ENCODE measurements around the gene ERBIN. TPM values are rescaled to one million over a fixed set of nuclear protein-coding genes. Genes with fewer than 3 reads are reported as not detected.
"Not testable (repeated sequence)": the region's sequence is repeated elsewhere in the genome, so short reads cannot be mapped to it uniquely, and the experiment has no call there.

ERBIN gene
- polyA plus RNA-seq, 1 donor from 2014 or later: 28.4 TPM

GRCh38 chr5:65970481-65971367 is 44.3 kb downstream of the ERBIN start:
- Histone ChIP-seq H3K27ac (ENCODE audit: low read length) (no peak overlapping the region), H3K9me2 (ENCODE audit: insufficient read depth, low read length) (no peaks in the 10 kb centered on the region), H3K9me3 (ENCODE audit: low read length) (peaks cover 3% of the 10 kb centered on the region), H3K27me3 (ENCODE audit: insufficient read depth, low read depth, low read length) (no peaks in the 10 kb centered on the region), H3K4me2 (ENCODE audit: low read length) (no peak overlapping the region), H3K9ac (ENCODE audit: low read length) (no peak overlapping the region), H3F3A (ENCODE audit: insufficient read depth, low read length, poor library complexity, severe bottlenecking) (no peaks in the 10 kb centered on the region), H2AFZ (ENCODE audit: low read depth, low read length) (no peak overlapping the region), H3K4me3 (ENCODE audit: low read length) (no peak overlapping the region), H4K20me1 (ENCODE audit: insufficient read depth) (no peaks in the 10 kb centered on the region), H3K79me2 (replicated peaks; ENCODE audit: insufficient read depth, low read length) (peaks cover 63% of the 10 kb centered on the region), H3K36me3 (ENCODE audit: insufficient read depth, low read length) (no peaks in the 10 kb centered on the region)
- TF ChIP-seq RAD21 (conservative IDR thresholded peaks at IDR 0.05) (no peak), POLR2AphosphoS5 (IDR thresholded peaks at IDR 0.05) (no peak), MXI1 (conservative IDR thresholded peaks at IDR 0.05; ENCODE audit: poor library complexity, severe bottlenecking) (no peak), TAF1 (IDR thresholded peaks at IDR 0.05; ENCODE audit: low read depth) (no peak), EZH2 (IDR thresholded peaks at IDR 0.05; ENCODE audit: borderline replicate concordance, insufficient read depth, low read length, poor library complexity, severe bottlenecking) (no peak), EP300 (conservative IDR thresholded peaks at IDR 0.05; ENCODE audit: poor library complexity, severe bottlenecking) (no peak), SMC3 (conservative IDR thresholded peaks at IDR 0.05; ENCODE audit: poor library complexity) (no peak)
- TF ChIP-seq, protein P1, sequence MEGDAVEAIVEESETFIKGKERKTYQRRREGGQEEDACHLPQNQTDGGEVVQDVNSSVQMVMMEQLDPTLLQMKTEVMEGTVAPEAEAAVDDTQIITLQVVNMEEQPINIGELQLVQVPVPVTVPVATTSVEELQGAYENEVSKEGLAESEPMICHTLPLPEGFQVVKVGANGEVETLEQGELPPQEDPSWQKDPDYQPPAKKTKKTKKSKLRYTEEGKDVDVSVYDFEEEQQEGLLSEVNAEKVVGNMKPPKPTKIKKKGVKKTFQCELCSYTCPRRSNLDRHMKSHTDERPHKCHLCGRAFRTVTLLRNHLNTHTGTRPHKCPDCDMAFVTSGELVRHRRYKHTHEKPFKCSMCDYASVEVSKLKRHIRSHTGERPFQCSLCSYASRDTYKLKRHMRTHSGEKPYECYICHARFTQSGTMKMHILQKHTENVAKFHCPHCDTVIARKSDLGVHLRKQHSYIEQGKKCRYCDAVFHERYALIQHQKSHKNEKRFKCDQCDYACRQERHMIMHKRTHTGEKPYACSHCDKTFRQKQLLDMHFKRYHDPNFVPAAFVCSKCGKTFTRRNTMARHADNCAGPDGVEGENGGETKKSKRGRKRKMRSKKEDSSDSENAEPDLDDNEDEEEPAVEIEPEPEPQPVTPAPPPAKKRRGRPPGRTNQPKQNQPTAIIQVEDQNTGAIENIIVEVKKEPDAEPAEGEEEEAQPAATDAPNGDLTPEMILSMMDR (IDR thresholded peaks at IDR 0.05; ENCODE audit: poor library complexity, severe bottlenecking): no peak
- TF ChIP-seq, protein P2, sequence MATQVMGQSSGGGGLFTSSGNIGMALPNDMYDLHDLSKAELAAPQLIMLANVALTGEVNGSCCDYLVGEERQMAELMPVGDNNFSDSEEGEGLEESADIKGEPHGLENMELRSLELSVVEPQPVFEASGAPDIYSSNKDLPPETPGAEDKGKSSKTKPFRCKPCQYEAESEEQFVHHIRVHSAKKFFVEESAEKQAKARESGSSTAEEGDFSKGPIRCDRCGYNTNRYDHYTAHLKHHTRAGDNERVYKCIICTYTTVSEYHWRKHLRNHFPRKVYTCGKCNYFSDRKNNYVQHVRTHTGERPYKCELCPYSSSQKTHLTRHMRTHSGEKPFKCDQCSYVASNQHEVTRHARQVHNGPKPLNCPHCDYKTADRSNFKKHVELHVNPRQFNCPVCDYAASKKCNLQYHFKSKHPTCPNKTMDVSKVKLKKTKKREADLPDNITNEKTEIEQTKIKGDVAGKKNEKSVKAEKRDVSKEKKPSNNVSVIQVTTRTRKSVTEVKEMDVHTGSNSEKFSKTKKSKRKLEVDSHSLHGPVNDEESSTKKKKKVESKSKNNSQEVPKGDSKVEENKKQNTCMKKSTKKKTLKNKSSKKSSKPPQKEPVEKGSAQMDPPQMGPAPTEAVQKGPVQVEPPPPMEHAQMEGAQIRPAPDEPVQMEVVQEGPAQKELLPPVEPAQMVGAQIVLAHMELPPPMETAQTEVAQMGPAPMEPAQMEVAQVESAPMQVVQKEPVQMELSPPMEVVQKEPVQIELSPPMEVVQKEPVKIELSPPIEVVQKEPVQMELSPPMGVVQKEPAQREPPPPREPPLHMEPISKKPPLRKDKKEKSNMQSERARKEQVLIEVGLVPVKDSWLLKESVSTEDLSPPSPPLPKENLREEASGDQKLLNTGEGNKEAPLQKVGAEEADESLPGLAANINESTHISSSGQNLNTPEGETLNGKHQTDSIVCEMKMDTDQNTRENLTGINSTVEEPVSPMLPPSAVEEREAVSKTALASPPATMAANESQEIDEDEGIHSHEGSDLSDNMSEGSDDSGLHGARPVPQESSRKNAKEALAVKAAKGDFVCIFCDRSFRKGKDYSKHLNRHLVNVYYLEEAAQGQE (IDR thresholded peaks at IDR 0.05; ENCODE audit: borderline replicate concordance): no peak

DNA sequence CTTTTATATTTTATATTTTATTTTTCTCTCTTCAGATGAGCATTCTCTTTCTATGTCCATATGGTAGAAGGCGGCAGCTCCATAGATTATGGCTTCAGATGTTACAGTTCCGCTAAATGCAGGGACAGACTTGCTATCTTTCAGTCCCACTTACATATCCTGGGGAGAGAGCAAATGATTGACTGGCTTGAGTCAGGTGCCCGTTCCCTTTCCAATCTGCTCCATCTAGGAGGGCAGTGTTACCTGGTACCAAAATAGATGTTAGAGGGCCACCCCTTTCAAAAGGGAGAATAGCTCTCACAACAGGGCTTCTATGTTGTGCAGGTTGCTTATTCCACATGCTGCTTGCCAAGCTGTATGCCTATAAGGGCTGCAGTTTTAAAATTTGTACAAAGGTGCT is 45.3 kb downstream of the ERBIN start:
- Histone ChIP-seq H3K4me2 (ENCODE audit: low read length) (no peak overlapping the region), H3K4me3 (ENCODE audit: low read length) (no peak overlapping the region), H2AFZ (ENCODE audit: low read depth, low read length) (no peak overlapping the region), H3K79me2 (replicated peaks; ENCODE audit: insufficient read depth, low read length) (peaks cover 62% of the 10 kb centered on the region), H4K20me1 (ENCODE audit: insufficient read depth) (no peaks in the 10 kb centered on the region), H3F3A (ENCODE audit: insufficient read depth, low read length, poor library complexity, severe bottlenecking) (no peaks in the 10 kb centered on the region), H3K9ac (ENCODE audit: low read length) (no peak overlapping the region), H3K36me3 (ENCODE audit: insufficient read depth, low read length) (no peaks in the 10 kb centered on the region), H3K9me3 (ENCODE audit: low read length) (no peaks in the 10 kb centered on the region), H3K9me2 (ENCODE audit: insufficient read depth, low read length) (no peaks in the 10 kb centered on the region), H3K27me3 (ENCODE audit: insufficient read depth, low read depth, low read length) (no peaks in the 10 kb centered on the region), H3K27ac (ENCODE audit: low read length) (no peak overlapping the region)
- TF ChIP-seq MXI1 (conservative IDR thresholded peaks at IDR 0.05; ENCODE audit: poor library complexity, severe bottlenecking): no peak
- TF ChIP-seq RAD21 (conservative IDR thresholded peaks at IDR 0.05): no peak
- TF ChIP-seq EZH2 (IDR thresholded peaks at IDR 0.05; ENCODE audit: borderline replicate concordance, insufficient read depth, low read length, poor library complexity, severe bottlenecking): no peak
- no peak for TF ChIP-seq SMC3 (conservative IDR thresholded peaks at IDR 0.05; ENCODE audit: poor library complexity)
- no peak for TF ChIP-seq TAF1 (IDR thresholded peaks at IDR 0.05; ENCODE audit: low read depth)
- TF ChIP-seq POLR2AphosphoS5 (IDR thresholded peaks at IDR 0.05): no peak
- no peak for TF ChIP-seq EP300 (conservative IDR thresholded peaks at IDR 0.05; ENCODE audit: poor library complexity, severe bottlenecking)
- TF ChIP-seq, protein P1 (IDR thresholded peaks at IDR 0.05; ENCODE audit: poor library complexity, severe bottlenecking): no peak
- TF ChIP-seq, protein P2 (IDR thresholded peaks at IDR 0.05; ENCODE audit: borderline replicate concordance): no peak

DNA sequence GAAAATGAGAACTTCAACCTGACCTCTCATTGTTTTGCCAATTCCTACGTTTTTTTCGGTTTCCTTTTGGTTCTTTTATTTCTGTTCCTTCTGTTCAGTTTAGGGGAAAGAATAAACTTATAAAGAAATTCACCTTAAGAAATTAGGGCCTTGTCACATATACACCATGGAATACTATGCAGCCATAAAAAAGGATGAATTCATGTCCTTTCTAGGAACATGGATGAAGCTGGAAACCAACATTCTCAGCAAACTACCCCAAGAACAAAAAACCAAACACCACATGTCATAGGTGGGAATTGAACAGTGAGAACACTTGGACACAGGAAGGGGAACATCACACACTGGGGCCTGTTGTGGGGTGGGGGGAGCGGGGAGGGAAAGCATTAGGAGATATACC is 46.5 kb downstream of the ERBIN start:
- H3K9me2 ChIP-seq (ENCODE audit: insufficient read depth, low read length): not testable (repeated sequence)

More for the DNA sequence above, 46.5 kb downstream of the ERBIN start:
- not testable (repeated sequence) for H3K4me2 ChIP-seq (ENCODE audit: low read length); H3K4me3 ChIP-seq (ENCODE audit: low read length); H3K36me3 ChIP-seq (ENCODE audit: insufficient read depth, low read length); H2AFZ ChIP-seq (ENCODE audit: low read depth, low read length); H3F3A ChIP-seq (ENCODE audit: insufficient read depth, low read length, poor library complexity, severe bottlenecking); H3K27me3 ChIP-seq (ENCODE audit: insufficient read depth, low read depth, low read length); H4K20me1 ChIP-seq (ENCODE audit: insufficient read depth); H3K9me3 ChIP-seq (ENCODE audit: low read length); H3K27ac ChIP-seq (ENCODE audit: low read length); H3K9ac ChIP-seq (ENCODE audit: low read length)
- H3K79me2 ChIP-seq (replicated peaks; ENCODE audit: insufficient read depth, low read length): peaks cover 49% of the 10 kb centered on the region
